AML-193 (cell line): Measurements from ENCODE around the gene URM1.
A peak's percentile ranks its signal among the peaks of the same experiment; 100 is the strongest.

Source experiments
- DNase-seq, 2 experiments: peaks; one replicate each; lab custom pipeline; 2025; lab: John Stamatoyannopoulos, UW

The URM1 gene

GRCh38 chr9:128349125-128349524, 22.0 kb upstream of the URM1 start:
- DNase-seq, result no peak

- no peak for DNase-seq
Observed at GRCh38 chr9:128349772-128350171, 21.4 kb upstream of the URM1 start.

- DNase-seq, result no peak
Observed at GRCh38 chr9:128355451-128355850, 15.7 kb upstream of the URM1 start.

- no peak for DNase-seq
Observed at GRCh38 chr9:128358090-128358489, 13.1 kb upstream of the URM1 start.

GRCh38 chr9:128358861-128359260, 12.3 kb upstream of the URM1 start:
- no peak for DNase-seq

GRCh38 chr9:128360826-128361225, 10.3 kb upstream of the URM1 start:
- no peak for DNase-seq

GRCh38 chr9:128361296-128361985, 9.7 kb upstream of the URM1 start:
- DNase-seq, result no peak

- DNase-seq, result peak; percentile 55 to 71
Observed at GRCh38 chr9:128361986-128362646, 9.1 kb upstream of the URM1 start.

GRCh38 chr9:128362774-128363173, 8.4 kb upstream of the URM1 start:
- no peak for DNase-seq

- DNase-seq, result no peak
Observed at GRCh38 chr9:128365525-128365924, 5.6 kb upstream of the URM1 start.

- no peak for DNase-seq
Observed at GRCh38 chr9:128369024-128369706, 2.0 kb upstream of the URM1 start.

GRCh38 chr9:128370367-128370751, 815 bp upstream of the URM1 start:
- peak in 1 of 2 experiments; percentile 21 for DNase-seq

- no peak for DNase-seq
Observed at GRCh38 chr9:128371630-128372117, 500 bp downstream of the URM1 start.

GRCh38 chr9:128372188-128372641, 1.0 kb downstream of the URM1 start:
- no peak for DNase-seq

- no peak for DNase-seq
Observed at GRCh38 chr9:128372784-128373183, 1.6 kb downstream of the URM1 start.

GRCh38 chr9:128374221-128374675, 3.1 kb downstream of the URM1 start:
- no peak for DNase-seq

GRCh38 chr9:128375865-128376264, 4.7 kb downstream of the URM1 start:
- no peak for DNase-seq

GRCh38 chr9:128382261-128382660, 11.1 kb downstream of the URM1 start:
- no peak for DNase-seq

- DNase-seq, result no peak
Observed at GRCh38 chr9:128383007-128383753, 12.0 kb downstream of the URM1 start.

- DNase-seq, result no peak
Observed at GRCh38 chr9:128383791-128384190, 12.6 kb downstream of the URM1 start.

- DNase-seq, result no peak
Observed at GRCh38 chr9:128384801-128385495, 13.8 kb downstream of the URM1 start.
